Heart left ventricle (tissue), 16 donors: ENCODE data around the gene TRHDE. TPM values are rescaled to one million over a fixed set of nuclear protein-coding genes. Genes with fewer than 3 reads are reported as not detected.

Experiments used
- ATAC-seq, 4 donors: fragments of 200-7000 bp; cut with Tn5 transposase; one replicate each; pipeline ENCODE4 v1.9.1; 2020 to 2022; ENCODE audit warnings: moderate library complexity in 4 of 4, mild to moderate bottlenecking in 3 of 4, moderate number of reproducible peaks in 1 of 4
- DNase-seq, 5 donors: peaks; one replicate each; pipeline ENCODE4 v3.0.0-alpha.2; 2020
- H3K27ac ChIP-seq, 12 donors: fragments of 200-600 bp; sonication (generic) in 4 of 12; one replicate each; pipeline versions ENCODE4 v1.5.0 to v1.8.0; 2016 to 2022; ENCODE audit warnings: mild to moderate bottlenecking in 2 of 12
- H3K27me3 ChIP-seq, 9 donors: fragments of 200-600 bp; sonication (generic) in 2 of 9; one replicate each; pipeline versions ENCODE4 v1.5.1 to v1.8.0; 2016 to 2022; ENCODE audit warnings: mild to moderate bottlenecking in 3 of 9
- H3K36me3 ChIP-seq, 9 donors: fragments of 200-600 bp; sonication (generic) in 2 of 9; one replicate each; pipeline versions ENCODE4 v1.5.0 to v1.8.0; 2018 to 2022; ENCODE audit warnings: mild to moderate bottlenecking in 2 of 9
- H3K4me1 ChIP-seq, 12 donors: fragments of 200-600 bp; sonication (generic) in 4 of 12; one replicate each; pipeline versions ENCODE4 v1.5.0 to v1.8.0; 2016 to 2022; ENCODE audit warnings: mild to moderate bottlenecking in 3 of 12
- H3K4me3 ChIP-seq, 12 donors: fragments of 200-600 bp; sonication (generic) in 4 of 12; one replicate each; pipeline versions ENCODE4 v1.5.0 to v1.8.0; 2017 to 2022; ENCODE audit warnings: mild to moderate bottlenecking in 9 of 12, moderate library complexity in 4 of 12
- H3K9me3 ChIP-seq, 12 donors: fragments of 200-600 bp; sonication (generic) in 4 of 12; one replicate each; pipeline versions ENCODE4 v1.5.0 to v1.8.0; 2016 to 2022; ENCODE audit warnings: mild to moderate bottlenecking in 1 of 12
- POLR2A ChIP-seq, 2 donors: fragments of 450-650 bp; IDR thresholded peaks; one replicate each; pipeline ENCODE4 v1.6.1; 2017; ENCODE audit warnings: antibody characterized with exemption in 2 of 2, mild to moderate bottlenecking in 2 of 2, moderate library complexity in 2 of 2
- WGBS, 4 donors: extraction: QIAGEN DNeasy Blood & Tissue Kit in 2 of 4; methylation state at CpG; one replicate each; pipeline versions ENCODE4 v1.1.5 to v1.1.7; 2013 to 2018; 5-methylcytosine and 5-hydroxymethylcytosine counted together
- intact Hi-C, 10 donors: fragments of 100-400 bp; cut with DNase I; formaldehyde crosslinking; loops; one replicate each; pipeline versions ENCODE4 v1.11.1 to v1.14.2; 2022
- polyA plus RNA-seq, 2 donors: library from polyadenylated mRNA; stranded (reverse); fragments of 200-250 nt; gene quantifications; one replicate each; pipeline ENCODE4 v1.2.3, GENCODE V29; 2013
- total RNA-seq, 9 donors: library from RNA; depleted of rRNA in 2 of 9; stranded (reverse); fragments of >200 nt in 2 of 9; fragmentation: NEBNext Ultra II Directional in 3 of 9; extraction: Animal tissue kit (Norgen Biotek cat#: 25700) in 3 of 9; gene quantifications; one replicate each; pipeline versions ENCODE4 v1.1.0 to v1.2.4, GENCODE V29; 2016 to 2023
- TF ChIP-seq, protein P1 (sequence below), 12 donors: fragments of 200-600 bp; sonication (generic) in 4 of 12; IDR thresholded peaks; one replicate each; pipeline versions ENCODE4 v1.5.0 to v1.8.0; 2018 to 2022; ENCODE audit warnings: antibody characterized with exemption in 12 of 12, mild to moderate bottlenecking in 5 of 12
- donor health status: ischemic (EF 13 %, LVEDD 7.1; RV severe dilation, severe dysfunction).
- donor health status: healthy with polysubstance abuse.
- donor health status: DM: no; HTN: yes; CAD: no.
- donor health status: DM: no; HTN: no; CAD: no.
- donor health status: ischemic (EF 25% LVEDD 6.9; RV normal size, moderate dysfunction).
- donor health status: ischemic (EF 25% LVEDD 5.7; RV mildly dilated, moderate dysfunction).
- donor health status: healthy.
- donor health status: DM: yes; HTN: yes; CAD: no.
- donor health status: ischemic (EF 35%, LVEDD 5.7; RV mildly dilated, moderate dysfunction).
- donor health status: nonischemic (EF 11% LVEDD 7.7; RV severe dilation, severe dysfunction).
- donor health status: DM: yes; HTN: yes; CAD: no.
- donor health status: PGD.
- donor health status: ischemic (EF 29% LVEDD 5.4; RV normal size, mild dysfunction).
- donor health status: nonischemic (EF 23%, LVEDD 6.1; RV moderate dilation, normal function).

TRHDE gene
- total and polyA plus RNA-seq, 11 donors, result 0.01 to 3.1 (median 0.28) TPM; not detected in 1

DNA sequence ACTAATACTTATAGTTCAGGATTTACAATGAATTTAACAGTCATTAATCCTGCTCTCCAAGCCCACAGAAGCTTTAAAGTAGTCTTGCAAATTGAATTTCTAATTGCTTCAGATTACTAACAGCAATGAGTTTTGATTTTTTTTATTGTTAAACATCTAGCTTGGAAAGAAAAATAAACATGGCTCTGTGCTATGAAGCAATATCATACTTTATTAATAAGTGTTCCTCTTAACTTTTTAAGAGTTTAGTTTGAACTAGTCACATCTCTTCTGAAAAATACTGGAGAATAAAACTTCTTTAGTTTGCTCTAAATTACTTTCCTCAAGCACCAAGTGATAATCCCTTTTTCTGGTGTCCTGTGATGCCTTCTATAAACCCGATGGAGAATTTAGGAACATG is 250.2 kb downstream of the TRHDE start:
- ATAC-seq, result no peak
- no peak overlapping the region for H3K27ac ChIP-seq
- H3K27me3 ChIP-seq, result no peaks in the 10 kb centered on the region
- DNase-seq, result no peak
- no peak overlapping the region for H3K4me3 ChIP-seq
- WGBS, 4 donors, result 38 to 63% (median 46%) methylated on average over 1 of the region's 1 CpG
- no peaks in the 10 kb centered on the region for H3K9me3 ChIP-seq
- H3K36me3 ChIP-seq, result no peaks in the 10 kb centered on the region
- no peak for TF ChIP-seq POLR2A (IDR thresholded peaks at IDR 0.05)
- no peaks in the 10 kb centered on the region for H3K4me1 ChIP-seq
- intact Hi-C loops, result no loop called here

DNA sequence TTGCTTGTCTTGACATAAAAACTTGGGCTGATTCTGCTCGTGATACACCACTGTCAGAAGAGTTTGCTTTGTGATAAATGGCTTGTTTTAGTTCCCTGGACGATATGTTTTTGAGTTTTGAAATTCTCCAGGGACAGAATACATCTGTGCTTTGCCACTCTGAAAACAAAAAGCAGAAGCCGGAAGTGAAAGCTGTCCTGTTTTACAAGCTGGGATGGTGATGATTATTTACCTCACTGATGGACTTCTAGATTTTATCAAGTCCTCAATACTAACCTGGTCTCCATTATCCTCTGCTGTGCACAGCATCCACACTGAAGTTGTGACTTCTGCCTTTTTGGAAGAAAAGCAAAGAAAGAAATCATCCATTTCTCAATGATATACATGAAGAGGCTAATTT is 251.6 kb downstream of the TRHDE start:
- H3K36me3 ChIP-seq, result no peaks in the 10 kb centered on the region
- no peaks in the 10 kb centered on the region for H3K9me3 ChIP-seq
- no peak overlapping the region for H3K4me3 ChIP-seq
- TF ChIP-seq POLR2A (IDR thresholded peaks at IDR 0.05), result no peak
- TF ChIP-seq, protein P1, sequence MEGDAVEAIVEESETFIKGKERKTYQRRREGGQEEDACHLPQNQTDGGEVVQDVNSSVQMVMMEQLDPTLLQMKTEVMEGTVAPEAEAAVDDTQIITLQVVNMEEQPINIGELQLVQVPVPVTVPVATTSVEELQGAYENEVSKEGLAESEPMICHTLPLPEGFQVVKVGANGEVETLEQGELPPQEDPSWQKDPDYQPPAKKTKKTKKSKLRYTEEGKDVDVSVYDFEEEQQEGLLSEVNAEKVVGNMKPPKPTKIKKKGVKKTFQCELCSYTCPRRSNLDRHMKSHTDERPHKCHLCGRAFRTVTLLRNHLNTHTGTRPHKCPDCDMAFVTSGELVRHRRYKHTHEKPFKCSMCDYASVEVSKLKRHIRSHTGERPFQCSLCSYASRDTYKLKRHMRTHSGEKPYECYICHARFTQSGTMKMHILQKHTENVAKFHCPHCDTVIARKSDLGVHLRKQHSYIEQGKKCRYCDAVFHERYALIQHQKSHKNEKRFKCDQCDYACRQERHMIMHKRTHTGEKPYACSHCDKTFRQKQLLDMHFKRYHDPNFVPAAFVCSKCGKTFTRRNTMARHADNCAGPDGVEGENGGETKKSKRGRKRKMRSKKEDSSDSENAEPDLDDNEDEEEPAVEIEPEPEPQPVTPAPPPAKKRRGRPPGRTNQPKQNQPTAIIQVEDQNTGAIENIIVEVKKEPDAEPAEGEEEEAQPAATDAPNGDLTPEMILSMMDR (IDR thresholded peaks at IDR 0.05), result no peak
- DNase-seq (no peak), ATAC-seq (no peak)
- no peaks in the 10 kb centered on the region for H3K4me1 ChIP-seq
- intact Hi-C loops, result no loop called here
- 18 to 23% (median 21%) methylated on average over 3 of the region's 3 CpGs for WGBS, 4 donors
- no peaks in the 10 kb centered on the region for H3K27me3 ChIP-seq
- no peak overlapping the region for H3K27ac ChIP-seq

DNA sequence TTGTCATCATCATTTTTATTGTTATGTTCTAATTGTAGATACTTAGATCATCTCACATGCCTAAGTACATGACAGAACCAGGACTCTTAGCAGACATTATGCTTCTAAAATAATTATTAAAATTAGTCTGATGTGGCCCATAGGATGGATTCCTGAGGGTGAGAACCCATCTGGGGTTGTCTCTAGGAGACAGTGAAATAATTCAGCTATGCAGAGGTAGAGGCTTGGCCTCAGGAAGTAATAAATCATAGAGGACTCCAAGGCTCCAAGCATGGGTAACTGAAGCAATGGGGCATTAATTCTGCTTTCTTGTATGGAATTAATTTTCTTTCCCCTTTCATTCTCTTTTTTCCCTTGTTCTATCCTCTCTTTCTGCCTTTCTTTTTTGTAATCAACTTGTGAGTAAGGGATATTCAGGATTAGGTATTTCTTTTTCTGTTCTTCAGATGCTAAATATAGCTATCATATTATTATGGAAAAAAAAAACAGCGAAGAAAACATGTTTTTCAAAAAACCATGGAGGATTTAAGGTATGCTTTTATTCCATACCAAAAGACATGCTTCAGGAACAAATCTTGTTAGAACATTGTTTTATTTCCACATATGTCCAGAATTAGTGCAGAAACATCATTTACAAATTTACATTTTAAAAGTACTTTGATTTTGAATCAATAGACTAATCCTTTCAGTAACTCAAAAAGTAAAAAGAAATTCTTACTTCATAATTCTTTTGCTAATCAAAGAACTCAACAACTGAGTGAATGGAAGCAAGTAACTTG is 263.2 kb downstream of the TRHDE start:
- Histone ChIP-seq H3K27ac (no peak overlapping the region), H3K36me3 (no peaks in the 10 kb centered on the region), H3K4me3 (no peak overlapping the region), H3K27me3 (no peaks in the 10 kb centered on the region), H3K9me3 (no peaks in the 10 kb centered on the region), H3K4me1 (no peaks in the 10 kb centered on the region)
- WGBS, 4 donors, result 86 to 92% (median 89%) methylated on average over 1 of the region's 1 CpG
- intact Hi-C loops, result no loop called here
- TF ChIP-seq POLR2A (IDR thresholded peaks at IDR 0.05), result no peak
- TF ChIP-seq, protein P1 (IDR thresholded peaks at IDR 0.05), result no peak
- ATAC-seq (no peak), DNase-seq (no peak)

DNA sequence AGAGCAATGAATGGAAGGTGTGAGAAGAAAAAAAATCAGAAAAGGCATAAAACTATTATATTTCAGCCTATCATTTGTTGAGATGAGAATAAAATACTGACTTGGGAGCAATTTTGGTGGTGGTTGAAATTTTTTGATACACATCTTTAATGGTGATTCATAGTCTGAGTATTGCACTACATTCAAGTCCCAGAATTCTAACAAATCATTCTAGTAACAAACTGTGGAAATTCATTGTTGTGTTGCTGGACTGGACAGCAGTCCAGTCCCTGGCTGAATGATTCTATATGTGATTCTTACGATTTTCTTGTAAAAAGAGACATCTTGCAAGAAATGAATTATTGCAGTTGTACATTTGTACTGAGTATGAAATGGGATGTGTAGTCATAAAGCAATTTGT is 268.6 kb downstream of the TRHDE start:
- Histone ChIP-seq H3K9me3 (no peaks in the 10 kb centered on the region), H3K4me1 (no peaks in the 10 kb centered on the region), H3K36me3 (no peaks in the 10 kb centered on the region), H3K4me3 (no peak overlapping the region), H3K27me3 (no peaks in the 10 kb centered on the region), H3K27ac (no peak overlapping the region)
- no peak for ATAC-seq
- TF ChIP-seq POLR2A (IDR thresholded peaks at IDR 0.05), result no peak
- TF ChIP-seq, protein P1 (IDR thresholded peaks at IDR 0.05), result no peak
- DNase-seq, result no peak
- 41 to 55% (median 49%) methylated on average over 1 of the region's 1 CpG for WGBS, 4 donors
- intact Hi-C loops, result no loop called here
